ENCODE data around the gene FSIP1. TPM values are rescaled to one million over a fixed set of nuclear protein-coding genes. Genes with fewer than 3 reads are reported as not detected.

The FSIP1 gene
- total and polyA plus RNA-seq, 8 donors = 0.11 to 0.64 (median 0.38) TPM

DNA sequence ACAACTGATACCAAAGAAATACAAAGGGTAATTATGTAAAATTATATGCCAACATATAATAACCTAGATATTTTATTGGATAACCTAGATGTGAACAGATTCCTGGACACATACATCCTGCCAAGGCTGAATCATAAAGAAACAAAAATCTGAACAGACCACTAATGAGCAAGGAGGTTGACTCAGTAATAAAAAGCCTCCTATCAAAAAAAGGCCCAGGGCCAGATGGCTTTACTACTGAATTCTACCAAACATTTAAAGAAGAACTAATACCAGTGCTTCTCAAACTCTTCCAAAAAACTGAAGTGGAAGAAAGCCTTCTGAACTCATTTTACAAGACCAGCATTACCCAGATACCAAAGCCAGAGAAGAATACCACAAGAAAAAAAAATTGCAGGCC is 169.4 kb downstream of the FSIP1 start:
- H3K27me3 ChIP-seq = no peaks in the 10 kb centered on the region
- H3K4me1 ChIP-seq = no peaks in the 10 kb centered on the region
- FAIRE-seq = no peak

DNA sequence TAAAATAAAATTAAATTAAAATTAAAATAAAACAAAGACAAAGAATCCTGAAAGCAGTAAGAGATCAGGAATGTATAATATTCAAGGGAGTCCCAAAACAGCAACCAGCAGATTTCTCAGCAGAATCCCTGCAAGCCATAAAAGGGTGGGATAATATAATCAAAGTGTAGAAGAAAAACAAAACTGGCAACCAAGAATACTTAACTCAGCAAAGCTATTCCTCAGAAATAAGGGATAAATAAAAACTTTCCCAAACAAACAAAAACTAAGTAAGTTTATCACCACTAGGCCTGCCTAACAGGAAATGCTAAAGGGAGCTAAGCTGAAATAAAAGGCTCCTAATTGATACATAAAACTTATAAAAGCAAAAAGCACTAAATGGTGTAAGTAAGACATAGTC is 172.0 kb downstream of the FSIP1 start:
- Histone ChIP-seq H3K4me3 (no peak overlapping the region), H3K36me3 (no peaks in the 10 kb centered on the region), H3K9me3 (peaks cover 0 to 4% (median 0%) of the 10 kb centered on the region in 4 donors), H3K27ac (no peak overlapping the region), H3K27me3 (no peaks in the 10 kb centered on the region), H3K4me1 (no peaks in the 10 kb centered on the region)
- TF ChIP-seq CTCF (IDR thresholded peaks at IDR 0.05) = no peak
- FAIRE-seq (no peak), ATAC-seq (no peak), DNase-seq (no peak)
- intact Hi-C loops (cut with DNase I) = no loop called here

More for the DNA sequence above, 169.4 kb downstream of the FSIP1 start:
- DNase-seq (no peak), ATAC-seq (no peak)
- Histone ChIP-seq H3K9me3 (peaks cover 0 to 4% (median 0%) of the 10 kb centered on the region in 4 donors), H3K36me3 (no peaks in the 10 kb centered on the region), H3K27ac (no peak overlapping the region), H3K4me3 (no peak overlapping the region)
- TF ChIP-seq CTCF (IDR thresholded peaks at IDR 0.05) = no peak
- intact Hi-C loops (cut with DNase I) = no loop called here

GRCh38 chr15:39609166-39609916 is 173.3 kb downstream of the FSIP1 start:
- DNase-seq (no peak), FAIRE-seq (no peak), ATAC-seq (peak in 1 of 4 donors; percentile 59)
- Histone ChIP-seq H3K9me3 (peaks cover 0 to 4% (median 0%) of the 10 kb centered on the region in 4 donors), H3K27ac (no peak overlapping the region), H3K4me1 (no peaks in the 10 kb centered on the region), H3K27me3 (no peaks in the 10 kb centered on the region), H3K4me3 (no peak overlapping the region), H3K36me3 (no peaks in the 10 kb centered on the region)
- intact Hi-C loops (cut with DNase I) = no loop called here
- 68 to 79% methylated on average over 4 of the region's 4 CpGs for WGBS, 2 donors
- no peak for TF ChIP-seq CTCF (IDR thresholded peaks at IDR 0.05)

GRCh38 chr15:39608185-39609139 is 174.2 kb downstream of the FSIP1 start:
- FAIRE-seq (no peak), ATAC-seq (no peak), DNase-seq (no peak)
- Histone ChIP-seq H3K27me3 (no peaks in the 10 kb centered on the region), H3K4me3 (no peak overlapping the region), H3K4me1 (no peaks in the 10 kb centered on the region), H3K9me3 (peaks cover 0 to 4% (median 0%) of the 10 kb centered on the region in 4 donors), H3K27ac (no peak overlapping the region), H3K36me3 (no peaks in the 10 kb centered on the region)
- 79 to 83% methylated on average over 2 of the region's 2 CpGs for WGBS, 2 donors
- intact Hi-C loops (cut with DNase I) = no loop called here
- TF ChIP-seq CTCF (IDR thresholded peaks at IDR 0.05) = no peak
